ENCODE data around the gene MYADML2.

- TF ChIP-seq CTCF (conservative IDR thresholded peaks at IDR 0.05; ENCODE audit: low read depth in 2 of 2) (no peak), CREB1 (CRISPR knock-in tag; IDR thresholded peaks at IDR 0.05; ENCODE audit: low read depth) (no peak), EZH2 (IDR thresholded peaks at IDR 0.05; ENCODE audit: low read depth, unreplicated experiment) (no peak), POLR2AphosphoS5 (IDR thresholded peaks at IDR 0.05; ENCODE audit: low read depth) (no peak), ZNF114 (CRISPR knock-in tag; IDR thresholded peaks at IDR 0.05) (no peak), EZH2phosphoT487 (IDR thresholded peaks at IDR 0.05; ENCODE audit: unreplicated experiment) (no peak), ZNF331 (CRISPR knock-in tag; IDR thresholded peaks at IDR 0.05; ENCODE audit: low read depth) (no peak)
- TF ChIP-seq, protein P1, sequence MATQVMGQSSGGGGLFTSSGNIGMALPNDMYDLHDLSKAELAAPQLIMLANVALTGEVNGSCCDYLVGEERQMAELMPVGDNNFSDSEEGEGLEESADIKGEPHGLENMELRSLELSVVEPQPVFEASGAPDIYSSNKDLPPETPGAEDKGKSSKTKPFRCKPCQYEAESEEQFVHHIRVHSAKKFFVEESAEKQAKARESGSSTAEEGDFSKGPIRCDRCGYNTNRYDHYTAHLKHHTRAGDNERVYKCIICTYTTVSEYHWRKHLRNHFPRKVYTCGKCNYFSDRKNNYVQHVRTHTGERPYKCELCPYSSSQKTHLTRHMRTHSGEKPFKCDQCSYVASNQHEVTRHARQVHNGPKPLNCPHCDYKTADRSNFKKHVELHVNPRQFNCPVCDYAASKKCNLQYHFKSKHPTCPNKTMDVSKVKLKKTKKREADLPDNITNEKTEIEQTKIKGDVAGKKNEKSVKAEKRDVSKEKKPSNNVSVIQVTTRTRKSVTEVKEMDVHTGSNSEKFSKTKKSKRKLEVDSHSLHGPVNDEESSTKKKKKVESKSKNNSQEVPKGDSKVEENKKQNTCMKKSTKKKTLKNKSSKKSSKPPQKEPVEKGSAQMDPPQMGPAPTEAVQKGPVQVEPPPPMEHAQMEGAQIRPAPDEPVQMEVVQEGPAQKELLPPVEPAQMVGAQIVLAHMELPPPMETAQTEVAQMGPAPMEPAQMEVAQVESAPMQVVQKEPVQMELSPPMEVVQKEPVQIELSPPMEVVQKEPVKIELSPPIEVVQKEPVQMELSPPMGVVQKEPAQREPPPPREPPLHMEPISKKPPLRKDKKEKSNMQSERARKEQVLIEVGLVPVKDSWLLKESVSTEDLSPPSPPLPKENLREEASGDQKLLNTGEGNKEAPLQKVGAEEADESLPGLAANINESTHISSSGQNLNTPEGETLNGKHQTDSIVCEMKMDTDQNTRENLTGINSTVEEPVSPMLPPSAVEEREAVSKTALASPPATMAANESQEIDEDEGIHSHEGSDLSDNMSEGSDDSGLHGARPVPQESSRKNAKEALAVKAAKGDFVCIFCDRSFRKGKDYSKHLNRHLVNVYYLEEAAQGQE (IDR thresholded peaks at IDR 0.05; ENCODE audit: unreplicated experiment): no peak
Measured at GRCh38 chr17:81980122-81980521, 33.1 kb upstream of the MYADML2 start.

All from GM23338 (cell line).